Measurements from ENCODE around the gene RASGEF1C.

The RASGEF1C gene

DNA sequence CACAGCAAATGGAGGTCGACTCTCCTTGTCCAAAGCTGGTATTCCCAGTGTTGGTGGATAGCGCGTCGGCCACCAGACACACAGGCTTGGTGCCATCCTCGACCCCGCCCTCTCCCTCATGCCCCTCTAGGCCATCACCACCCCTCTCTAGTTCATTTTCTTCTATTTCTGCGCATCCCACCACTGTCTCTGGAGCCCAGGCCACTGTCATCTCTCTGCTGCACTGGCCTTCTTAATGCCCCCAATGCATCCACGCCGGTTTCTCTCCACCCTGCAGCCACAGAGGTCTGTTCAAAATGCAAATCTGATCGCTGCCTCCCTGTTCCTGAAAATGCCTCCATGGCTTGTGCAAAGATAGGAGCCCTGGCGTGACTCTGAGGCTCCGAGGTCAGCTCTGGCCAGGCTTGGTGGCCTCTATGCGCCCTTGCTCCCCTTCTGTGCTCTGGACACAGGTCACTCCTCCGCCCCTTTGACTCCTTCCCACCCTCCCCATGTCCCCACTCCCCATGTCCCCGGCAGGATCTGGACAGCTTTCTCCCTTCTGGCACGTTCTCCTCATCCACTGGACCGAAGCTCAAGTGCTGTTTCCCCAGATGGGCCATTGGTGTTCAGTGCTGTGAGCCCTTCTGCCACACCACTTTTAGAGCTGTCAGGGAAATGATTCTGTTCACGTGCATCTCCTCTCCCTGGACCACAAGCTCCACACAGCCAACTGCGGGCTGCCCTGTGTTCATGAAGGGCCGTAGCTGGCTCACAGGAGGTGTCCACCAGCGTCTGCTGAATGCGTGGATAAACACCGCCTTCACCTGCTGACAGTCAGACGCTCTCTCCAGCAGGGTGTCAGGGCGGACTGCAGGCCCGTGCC is 77.9 kb downstream of the RASGEF1C start:
- Histone ChIP-seq H3K9me3 (no peaks in the 10 kb centered on the region), H3K27ac (no peak overlapping the region), H3K27me3 (peaks cover 25% of the 10 kb centered on the region), H3K36me3 (no peaks in the 10 kb centered on the region), H3K4me3 (ENCODE audit: low read depth in 1 of 2, low read length in 1 of 2) (no peak overlapping the region), H3K4me1 (ENCODE audit: control insufficient read depth in 1 of 2, insufficient read depth in 1 of 2, low read depth in 1 of 2, low read length in 1 of 2) (no peaks in the 10 kb centered on the region)
- TF ChIP-seq, protein P1, sequence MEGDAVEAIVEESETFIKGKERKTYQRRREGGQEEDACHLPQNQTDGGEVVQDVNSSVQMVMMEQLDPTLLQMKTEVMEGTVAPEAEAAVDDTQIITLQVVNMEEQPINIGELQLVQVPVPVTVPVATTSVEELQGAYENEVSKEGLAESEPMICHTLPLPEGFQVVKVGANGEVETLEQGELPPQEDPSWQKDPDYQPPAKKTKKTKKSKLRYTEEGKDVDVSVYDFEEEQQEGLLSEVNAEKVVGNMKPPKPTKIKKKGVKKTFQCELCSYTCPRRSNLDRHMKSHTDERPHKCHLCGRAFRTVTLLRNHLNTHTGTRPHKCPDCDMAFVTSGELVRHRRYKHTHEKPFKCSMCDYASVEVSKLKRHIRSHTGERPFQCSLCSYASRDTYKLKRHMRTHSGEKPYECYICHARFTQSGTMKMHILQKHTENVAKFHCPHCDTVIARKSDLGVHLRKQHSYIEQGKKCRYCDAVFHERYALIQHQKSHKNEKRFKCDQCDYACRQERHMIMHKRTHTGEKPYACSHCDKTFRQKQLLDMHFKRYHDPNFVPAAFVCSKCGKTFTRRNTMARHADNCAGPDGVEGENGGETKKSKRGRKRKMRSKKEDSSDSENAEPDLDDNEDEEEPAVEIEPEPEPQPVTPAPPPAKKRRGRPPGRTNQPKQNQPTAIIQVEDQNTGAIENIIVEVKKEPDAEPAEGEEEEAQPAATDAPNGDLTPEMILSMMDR (IDR thresholded peaks at IDR 0.05): no peak

GRCh38 chr5:180130291-180130869 is 78.6 kb downstream of the RASGEF1C start:
- Histone ChIP-seq H3K36me3 (no peaks in the 10 kb centered on the region), H3K4me1 (ENCODE audit: control insufficient read depth in 1 of 2, insufficient read depth in 1 of 2, low read depth in 1 of 2, low read length in 1 of 2) (no peaks in the 10 kb centered on the region), H3K27me3 (peaks cover 26% of the 10 kb centered on the region), H3K27ac (no peak overlapping the region), H3K9me3 (no peaks in the 10 kb centered on the region), H3K4me3 (ENCODE audit: low read depth in 1 of 2, low read length in 1 of 2) (no peak overlapping the region)
- TF ChIP-seq, protein P1 (IDR thresholded peaks at IDR 0.05): no peak

DNA sequence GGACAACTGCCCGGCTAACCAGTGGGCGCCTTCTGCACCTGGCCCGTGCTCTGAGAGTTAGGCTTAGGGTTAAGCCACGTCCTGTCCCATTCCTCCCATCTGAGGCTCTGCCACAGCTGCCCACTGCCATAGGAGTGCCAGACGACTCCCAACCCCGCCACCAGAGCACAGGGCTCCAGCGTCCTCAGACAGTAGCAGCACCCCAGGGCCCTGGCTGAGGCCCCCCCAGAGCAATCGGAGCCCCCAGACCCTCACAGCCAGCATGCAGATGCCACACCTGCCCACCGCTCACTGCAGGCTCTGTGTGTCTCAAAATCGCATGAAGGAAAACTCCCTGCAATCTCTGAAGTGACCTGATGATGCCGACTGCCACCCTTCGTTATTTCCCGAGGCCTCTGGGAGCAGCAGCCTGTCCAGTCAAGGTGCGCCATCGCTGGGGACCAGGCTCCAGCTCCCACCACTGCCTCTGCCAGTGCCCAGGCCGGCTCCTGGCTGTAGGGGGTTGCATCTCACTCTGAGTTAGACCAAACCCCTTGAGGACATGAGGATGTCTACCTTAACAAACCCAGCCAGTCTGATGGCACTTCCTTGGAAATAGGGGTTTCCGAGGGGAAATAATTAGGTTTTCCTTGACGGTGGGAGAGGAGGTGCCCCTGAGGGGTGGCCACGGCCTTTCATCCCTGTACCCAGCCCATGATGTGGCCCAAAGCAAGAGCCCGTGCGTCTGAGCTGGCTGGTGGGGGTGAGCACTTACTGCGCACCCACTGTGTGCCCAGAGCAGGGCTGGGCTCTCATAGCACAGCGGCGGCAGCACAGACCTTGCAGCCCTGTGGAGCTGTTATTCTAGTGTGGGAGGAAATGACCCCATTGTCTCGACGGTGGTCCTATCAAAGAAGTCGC is 79.5 kb downstream of the RASGEF1C start:
- Histone ChIP-seq H3K36me3 (no peaks in the 10 kb centered on the region), H3K4me3 (ENCODE audit: low read depth in 1 of 2, low read length in 1 of 2) (no peak overlapping the region), H3K4me1 (ENCODE audit: control insufficient read depth in 1 of 2, insufficient read depth in 1 of 2, low read depth in 1 of 2, low read length in 1 of 2) (no peaks in the 10 kb centered on the region), H3K27me3 (peaks cover 27% of the 10 kb centered on the region), H3K27ac (no peak overlapping the region), H3K9me3 (no peaks in the 10 kb centered on the region)
- TF ChIP-seq, protein P1 (IDR thresholded peaks at IDR 0.05): no peak

GRCh38 chr5:180128671-180129261 is 80.2 kb downstream of the RASGEF1C start:
- H3K9me3 ChIP-seq: no peaks in the 10 kb centered on the region
- peaks cover 35% of the 10 kb centered on the region for H3K27me3 ChIP-seq
- H3K4me3 ChIP-seq (ENCODE audit: low read depth in 1 of 2, low read length in 1 of 2): no peak overlapping the region
- no peaks in the 10 kb centered on the region for H3K4me1 ChIP-seq (ENCODE audit: control insufficient read depth in 1 of 2, insufficient read depth in 1 of 2, low read depth in 1 of 2, low read length in 1 of 2)
- H3K36me3 ChIP-seq: no peaks in the 10 kb centered on the region
- TF ChIP-seq, protein P1 (IDR thresholded peaks at IDR 0.05): no peak
- no peak overlapping the region for H3K27ac ChIP-seq
